Prostate gland (tissue), 2 donors: ENCODE data around the gene NSRP1. TPM values are rescaled to one million over a fixed set of nuclear protein-coding genes. Genes with fewer than 3 reads are reported as not detected.
"Not testable (repeated sequence)": the region's sequence is repeated elsewhere in the genome, so short reads cannot be mapped to it uniquely, and the experiment has no call there.

Source experiments
- DNase-seq: peaks from one replicate; pipeline ENCODE4 v3.0.0-alpha.2; 2019; ENCODE audit warnings: low spot score
- H3K27ac ChIP-seq, 2 donors: fragments of 200-600 bp; sonication (generic); 2 replicates each; pipeline ENCODE4 v1.5.1; 2017 to 2019
- H3K27me3 ChIP-seq: fragments of 200-600 bp; sonication (generic); replicated peaks from 2 replicates; pipeline ENCODE4 v1.5.1; 2019; ENCODE audit not compliant: insufficient read depth
- H3K36me3 ChIP-seq, 2 donors: fragments of 200-600 bp; sonication (generic); 1 replicate in 1 of 2; 2 replicates in 1 of 2; pipeline versions ENCODE4 v1.5.1 to v1.8.1; 2017 to 2019
- H3K4me1 ChIP-seq: fragments of 200-600 bp; sonication (generic); replicated peaks from 2 replicates; pipeline ENCODE4 v1.5.1; 2019
- H3K4me3 ChIP-seq, 2 donors: fragments of 200-600 bp; sonication (generic); 2 replicates each; pipeline ENCODE4 v1.5.1; 2017 to 2019
- H3K9me3 ChIP-seq: fragments of 200-600 bp; sonication (generic); 2 replicates; pipeline ENCODE4 v1.5.1; 2017
- CTCF ChIP-seq, 4 experiments: fragments of 200-600 bp in 2 of 4; fragments of 450-650 bp in 2 of 4; sonication (generic) in 2 of 4; IDR thresholded peaks; 1 replicate in 3 of 4; 2 replicates in 1 of 4; pipeline ENCODE4 v1.5.1; 2016 to 2019; ENCODE audit warnings: antibody characterized with exemption in 4 of 4, mild to moderate bottlenecking in 2 of 4, moderate library complexity in 2 of 4
- POLR2A ChIP-seq: fragments of 450-650 bp; IDR thresholded peaks from one replicate; pipeline ENCODE4 v1.6.1; 2016; ENCODE audit warnings: antibody characterized with exemption, mild to moderate bottlenecking
- POLR2AphosphoS5 ChIP-seq: sonication (generic); formaldehyde crosslinking; IDR thresholded peaks from one replicate; pipeline ENCODE4 v1.6.1; 2017; ENCODE audit warnings: antibody characterized with exemption
- WGBS: methylation state at CpG from one replicate; pipeline ENCODE4 v1.1.5; 2018; 5-methylcytosine and 5-hydroxymethylcytosine counted together
- intact Hi-C: fragments of 100-400 bp; cut with DNase I; formaldehyde crosslinking; loops from one replicate; pipeline ENCODE4 v1.14.2; 2022
- total RNA-seq, 2 donors: library from RNA; depleted of rRNA; stranded (reverse); fragments of >200 nt; gene quantifications; one replicate each; pipeline ENCODE4 v1.1.0, GENCODE V29; 2016

Gene NSRP1
- total RNA-seq, 2 donors from 2014 or later, result 21.1 TPM

- DNase-seq, result no peak
- no peaks in the 10 kb centered on the region for H3K27me3 ChIP-seq
- H3K4me3 ChIP-seq, result no peak overlapping the region
- intact Hi-C loops, result no loop called here
- TF ChIP-seq CTCF (IDR thresholded peaks at IDR 0.05) (no peak), POLR2A (no peak), POLR2AphosphoS5 (no peak)
- WGBS, result 92% methylated on average over 3 of the region's 3 CpGs
- no peaks in the 10 kb centered on the region for H3K36me3 ChIP-seq
- H3K27ac ChIP-seq, result no peak overlapping the region
- no peaks in the 10 kb centered on the region for H3K9me3 ChIP-seq
- H3K4me1 ChIP-seq, result no peaks in the 10 kb centered on the region
Measured at GRCh38 chr17:30228011-30228410, 111.4 kb downstream of the NSRP1 start.

- intact Hi-C loops, result no loop called here
- no peak for DNase-seq
- whole genome bisulfite sequencing, result 39% methylated on average over 7 of the region's 7 CpGs
- H3K27me3 ChIP-seq, result no peaks in the 10 kb centered on the region
- H3K36me3 ChIP-seq, result no peaks in the 10 kb centered on the region
- H3K4me1 ChIP-seq, result no peaks in the 10 kb centered on the region
- no peaks in the 10 kb centered on the region for H3K9me3 ChIP-seq
- no peak overlapping the region for H3K4me3 ChIP-seq
- no peak overlapping the region for H3K27ac ChIP-seq
- TF ChIP-seq POLR2AphosphoS5, result no peak
- no peak for TF ChIP-seq POLR2A
- TF ChIP-seq CTCF (IDR thresholded peaks at IDR 0.05), result no peak
Measured at GRCh38 chr17:30229012-30229411, 112.4 kb downstream of the NSRP1 start.

GRCh38 chr17:30230009-30230408, 113.4 kb downstream of the NSRP1 start:
- intact Hi-C loops, result loop anchor here (10.0 kb wide), 1 partner anchor 105 kb away; no protein-coding TSS in a partner anchor
- 75% methylated on average over 1 of the region's 1 CpG for WGBS
- not testable (repeated sequence) for H3K27ac ChIP-seq, H3K36me3 ChIP-seq, H3K27me3 ChIP-seq, H3K4me3 ChIP-seq, DNase-seq, H3K4me1 ChIP-seq, H3K9me3 ChIP-seq

GRCh38 chr17:30230596-30231125, 114.0 kb downstream of the NSRP1 start:
- H3K36me3 ChIP-seq, result no peaks in the 10 kb centered on the region
- no peak for TF ChIP-seq POLR2A
- WGBS, result 87% methylated on average over 7 of the region's 7 CpGs
- intact Hi-C loops, result loop anchor here (10.0 kb wide), 1 partner anchor 106 kb away; no protein-coding TSS in a partner anchor
- no peak for DNase-seq
- no peaks in the 10 kb centered on the region for H3K27me3 ChIP-seq
- H3K27ac ChIP-seq, result no peak overlapping the region
- H3K9me3 ChIP-seq, result no peaks in the 10 kb centered on the region
- no peak overlapping the region for H3K4me3 ChIP-seq
- H3K4me1 ChIP-seq, result no peaks in the 10 kb centered on the region

- intact Hi-C loops, result loop anchor here (10.0 kb wide), 1 partner anchor 107 kb away; no protein-coding TSS in a partner anchor
- WGBS, result 64% methylated on average over 10 of the region's 10 CpGs
- H3K4me1 ChIP-seq, result peaks cover 3% of the 10 kb centered on the region
- H3K36me3 ChIP-seq, result no peaks in the 10 kb centered on the region
- TF ChIP-seq POLR2A (no peak), CTCF (IDR thresholded peaks at IDR 0.05) (no peak), POLR2AphosphoS5 (no peak)
- H3K27ac ChIP-seq, result no peak overlapping the region
- H3K9me3 ChIP-seq, result no peaks in the 10 kb centered on the region
- no peaks in the 10 kb centered on the region for H3K27me3 ChIP-seq
- H3K4me3 ChIP-seq, result no peak overlapping the region
- no peak for DNase-seq
Measured at GRCh38 chr17:30232015-30232823, 115.6 kb downstream of the NSRP1 start.
